Dermis blood vessel endothelial cell (primary cell): ENCODE results near the gene PDLIM7. TPM values are rescaled to one million over a fixed set of nuclear protein-coding genes. Genes with fewer than 3 reads are reported as not detected.

ENCODE experiments used
- DNase-seq: peaks from one replicate; pipeline ENCODE4 v3.0.0; 2010
- total RNA-seq: library from RNA; depleted of rRNA; stranded (reverse); fragments of >200 nt; gene quantifications from 2 replicates; pipeline ENCODE4 v1.2.3, GENCODE V29; 2014

The PDLIM7 gene
- total RNA-seq, 1 donor from 2014 or later = 38.3 TPM

- DNase-seq = no peak
Measured at GRCh38 chr5:177523711-177524538, 26.5 kb upstream of the PDLIM7 start.

- DNase-seq = no peak
Measured at GRCh38 chr5:177520916-177521513, 23.6 kb upstream of the PDLIM7 start.

GRCh38 chr5:177520271-177520670, 22.9 kb upstream of the PDLIM7 start:
- DNase-seq = no peak

DNA sequence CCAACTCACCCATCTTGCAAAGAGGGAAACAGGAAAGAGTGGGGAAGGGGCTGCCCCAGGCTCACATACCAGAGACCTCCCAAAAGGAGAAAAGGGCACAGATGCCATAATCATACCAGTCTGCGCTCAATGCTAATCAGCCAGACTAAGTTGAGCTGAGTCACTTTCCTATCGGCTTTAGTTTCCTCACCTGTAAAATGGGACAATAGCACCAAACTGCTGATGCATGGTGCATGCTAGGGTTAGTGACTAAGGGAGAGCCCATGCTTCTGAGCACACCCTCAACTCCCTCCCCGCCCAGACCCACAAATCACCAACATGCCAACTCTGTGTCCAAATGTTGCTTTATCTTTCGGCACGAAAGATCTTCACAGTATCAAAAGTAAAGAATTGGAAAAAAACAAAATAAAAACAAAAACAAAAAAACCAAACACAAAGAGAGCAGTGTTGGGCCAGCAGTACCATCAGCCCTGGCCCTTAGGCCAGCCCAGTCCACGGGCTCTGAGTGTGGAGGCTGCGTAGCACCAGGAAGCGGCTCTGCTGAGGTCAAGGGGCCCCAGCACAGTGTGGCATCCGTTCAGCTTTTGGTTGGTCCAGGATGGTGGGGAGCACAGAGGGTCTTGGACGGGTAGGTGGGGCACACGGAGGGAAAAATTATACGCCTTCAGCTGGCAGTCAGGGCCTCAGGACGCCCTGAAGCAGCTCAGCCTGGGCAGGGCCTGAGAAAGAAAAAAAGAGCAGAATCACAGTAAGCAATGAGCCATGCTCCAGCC, 22.2 kb upstream of the PDLIM7 start:
- no peak for DNase-seq

GRCh38 chr5:177516601-177517568, 19.5 kb upstream of the PDLIM7 start, which contains the start of gene DDX41:
TSS of gene DDX41 (minus strand) at chr5:177516961. CDS start at chr5:177516945, 16 bp downstream.
- peak; percentile 99 for DNase-seq

GRCh38 chr5:177515580-177515979, 18.2 kb upstream of the PDLIM7 start:
- no peak for DNase-seq

- DNase-seq = no peak
Measured at GRCh38 chr5:177514541-177514940, 17.1 kb upstream of the PDLIM7 start.

DNA sequence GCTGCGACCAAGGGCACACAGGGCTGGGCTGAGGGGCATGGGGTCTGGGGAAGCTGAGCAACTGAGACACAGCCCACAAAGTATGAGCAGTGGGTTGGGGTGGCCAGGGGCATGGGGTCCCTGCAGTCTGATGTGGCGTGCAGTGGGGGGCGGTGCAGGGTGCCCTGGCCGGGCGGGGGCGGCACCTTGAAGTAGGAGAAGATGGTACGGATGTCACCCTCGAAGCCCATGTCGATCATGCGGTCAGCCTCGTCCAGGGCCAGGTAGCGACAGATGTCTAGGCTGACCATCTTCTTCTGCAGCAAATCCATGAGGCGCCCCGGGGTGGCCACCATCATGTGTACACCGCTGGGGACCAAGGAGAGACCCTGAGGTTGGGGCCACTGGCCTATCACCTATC, 16.1 kb upstream of the PDLIM7 start:
- DNase-seq = no peak

- DNase-seq = no peak
Measured at GRCh38 chr5:177512736-177513380, 15.5 kb upstream of the PDLIM7 start.

DNA sequence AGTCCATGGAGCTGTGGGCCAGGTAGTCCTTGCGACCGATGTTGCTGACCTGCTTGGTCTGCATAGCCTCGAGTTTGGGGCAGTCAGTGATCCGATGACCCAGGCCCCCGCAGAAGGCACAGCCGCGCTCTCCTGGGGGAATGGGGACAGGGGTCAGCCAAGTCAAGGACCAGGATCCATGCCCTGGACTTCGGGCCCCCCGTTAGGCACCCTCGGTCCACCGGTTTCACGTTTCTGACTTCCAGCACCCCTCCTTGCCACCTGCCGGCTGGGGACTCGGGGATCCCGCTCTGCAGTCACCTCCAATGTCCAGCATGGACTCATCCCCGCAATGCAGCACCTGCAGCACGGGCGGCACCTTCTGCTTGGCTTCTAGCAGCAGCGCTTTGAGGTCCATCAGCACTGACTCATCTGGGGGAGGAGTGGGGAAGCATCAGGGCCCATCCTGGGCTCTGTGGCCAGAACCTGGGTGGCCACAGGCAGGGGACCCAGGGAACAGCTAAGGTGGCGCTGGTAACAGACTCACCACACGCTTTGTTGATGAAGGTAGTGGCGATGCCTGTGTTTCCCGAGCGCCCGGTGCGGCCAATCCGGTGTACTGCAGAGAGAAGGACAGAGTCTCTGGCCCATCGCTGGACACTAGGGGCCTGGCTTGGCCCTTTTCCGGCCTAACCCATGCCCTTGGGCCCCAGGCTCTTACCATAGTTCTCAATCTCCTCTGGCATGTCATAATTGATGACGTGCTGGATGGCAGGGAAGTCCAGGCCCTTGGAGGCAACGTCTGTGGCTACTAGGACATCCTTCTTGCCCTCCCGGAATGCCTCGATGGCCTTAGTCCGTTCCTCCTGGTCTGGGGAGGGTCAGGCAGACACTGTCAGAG, 14.6 kb upstream of the PDLIM7 start:
- DNase-seq = no peak

DNA sequence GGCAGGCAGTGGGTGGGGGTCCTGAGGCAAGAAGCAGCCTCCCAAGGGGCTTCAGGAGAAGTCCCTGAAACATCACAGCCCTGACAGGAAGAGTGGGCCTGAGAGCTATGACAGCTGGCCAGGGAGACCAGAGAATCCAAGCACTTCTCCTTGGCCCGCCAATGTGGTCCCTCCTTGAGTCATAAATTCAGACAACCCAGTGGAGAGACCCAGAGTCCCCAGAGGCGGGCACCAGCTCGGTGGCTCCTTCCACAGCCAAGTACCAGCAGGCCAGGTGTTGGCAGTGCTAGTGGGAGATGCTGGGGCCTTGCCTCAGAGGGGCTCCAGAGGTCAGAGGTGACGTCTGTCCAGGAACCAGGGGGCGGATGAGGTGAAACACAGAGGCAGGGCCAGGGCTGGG, 13.8 kb upstream of the PDLIM7 start:
- no peak for DNase-seq

GRCh38 chr5:177510567-177511053, 13.2 kb upstream of the PDLIM7 start:
- DNase-seq = no peak

DNA sequence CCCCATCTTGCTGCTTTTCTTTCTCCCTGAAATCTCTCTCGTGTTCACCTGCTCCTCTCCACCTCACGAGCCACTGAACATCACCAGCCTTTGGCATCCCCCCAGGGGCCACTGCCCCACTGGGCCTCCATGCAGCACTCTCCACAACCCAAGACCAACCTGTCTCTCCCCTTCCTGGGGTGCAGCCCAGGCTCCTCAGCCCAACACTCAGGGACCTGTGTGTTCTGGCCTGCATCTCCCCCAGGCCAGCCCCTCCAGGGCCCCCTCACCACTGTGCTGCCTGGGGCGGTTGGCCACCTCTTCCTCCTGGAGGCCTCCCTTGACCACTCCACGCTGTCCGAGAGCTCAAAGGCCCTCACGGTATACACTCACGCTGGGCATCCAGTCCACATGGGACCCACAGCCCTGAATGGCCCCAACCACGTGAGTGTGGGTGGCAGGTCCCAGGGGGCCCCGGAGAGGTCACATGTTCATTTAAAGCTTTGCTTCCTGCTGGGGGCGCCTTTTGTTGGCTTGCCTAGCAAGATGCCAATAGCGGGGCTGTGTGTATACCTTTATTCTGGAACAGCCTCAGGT, 12.7 kb upstream of the PDLIM7 start:
- DNase-seq = no peak

GRCh38 chr5:177509381-177509951, 12.1 kb upstream of the PDLIM7 start, which contains the start of gene DOK3:
TSS of gene DOK3 (minus strand) at chr5:177509826. CDS start at chr5:177509540, 286 bp downstream.
- peak; percentile 43 for DNase-seq

DNA sequence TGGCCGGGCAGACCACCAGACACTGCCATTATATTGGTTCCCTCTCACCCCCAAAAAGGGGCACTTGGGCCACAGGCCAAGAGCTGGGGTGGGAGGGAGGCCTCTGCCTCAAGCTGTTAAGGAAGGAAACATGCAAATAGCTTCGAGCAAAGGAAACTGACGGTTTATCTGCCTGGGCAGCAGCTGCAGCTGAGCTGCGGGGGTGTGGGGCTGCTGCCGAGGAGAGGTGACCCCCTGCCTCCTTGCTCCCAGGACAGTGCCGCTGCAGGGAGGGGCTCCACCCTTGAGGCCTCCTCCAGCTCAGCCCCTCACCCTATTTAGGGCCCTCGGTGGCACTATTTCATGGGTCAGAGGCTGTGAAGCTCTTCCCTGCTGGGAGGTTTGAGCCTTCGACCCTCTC, 11.4 kb upstream of the PDLIM7 start:
- DNase-seq = peak; percentile 58

DNA sequence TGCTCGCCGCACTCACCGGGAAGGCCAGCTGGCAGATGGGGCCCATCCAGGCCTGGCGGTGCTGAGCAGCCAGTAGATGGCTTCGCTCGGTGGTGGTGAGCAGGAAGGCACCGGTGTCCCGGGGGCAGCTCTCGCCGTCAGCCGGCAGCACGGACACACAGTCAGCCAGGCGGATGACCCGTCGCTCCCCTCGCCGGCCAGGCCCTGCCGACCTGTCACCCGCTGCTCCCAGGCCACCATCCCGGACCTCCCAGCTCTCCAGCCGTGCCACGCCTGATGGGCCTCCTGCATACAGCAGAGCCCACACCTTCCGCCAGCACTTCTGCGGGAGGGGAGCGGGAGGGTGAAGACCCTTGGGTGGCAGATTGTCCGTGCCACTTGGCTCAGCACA, 10.8 kb upstream of the PDLIM7 start:
- DNase-seq = no peak

DNA sequence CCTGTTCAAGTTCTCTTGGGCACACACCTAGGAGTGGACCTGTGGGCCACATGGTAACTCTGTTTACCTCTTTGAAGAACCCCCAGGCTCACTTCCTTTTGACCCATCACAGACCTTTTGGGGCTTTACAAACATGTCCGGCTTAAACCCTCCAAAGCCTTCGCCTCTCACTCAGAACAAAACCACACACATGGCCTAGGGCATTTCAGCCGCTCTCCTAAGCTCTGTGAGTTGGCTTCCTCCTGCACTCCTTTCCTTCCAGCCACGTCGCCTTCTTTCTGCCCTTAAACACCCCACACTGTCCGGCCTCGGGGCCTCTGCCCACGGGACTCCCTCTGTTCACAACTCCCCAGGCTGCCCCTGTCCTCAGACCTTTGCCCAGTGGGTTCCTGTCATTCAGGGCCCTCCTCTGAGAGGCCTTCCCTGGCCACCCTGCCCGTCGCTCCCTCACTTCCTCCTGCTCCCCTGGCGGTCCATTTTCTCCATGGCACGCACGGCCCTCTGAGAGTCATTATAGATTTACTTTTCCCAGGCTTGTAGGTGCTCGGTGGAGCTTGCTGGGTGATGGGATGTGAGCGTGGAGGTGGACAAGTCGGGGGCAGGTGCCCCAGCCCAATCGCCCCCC, 10.3 kb upstream of the PDLIM7 start:
- DNase-seq = no peak

DNA sequence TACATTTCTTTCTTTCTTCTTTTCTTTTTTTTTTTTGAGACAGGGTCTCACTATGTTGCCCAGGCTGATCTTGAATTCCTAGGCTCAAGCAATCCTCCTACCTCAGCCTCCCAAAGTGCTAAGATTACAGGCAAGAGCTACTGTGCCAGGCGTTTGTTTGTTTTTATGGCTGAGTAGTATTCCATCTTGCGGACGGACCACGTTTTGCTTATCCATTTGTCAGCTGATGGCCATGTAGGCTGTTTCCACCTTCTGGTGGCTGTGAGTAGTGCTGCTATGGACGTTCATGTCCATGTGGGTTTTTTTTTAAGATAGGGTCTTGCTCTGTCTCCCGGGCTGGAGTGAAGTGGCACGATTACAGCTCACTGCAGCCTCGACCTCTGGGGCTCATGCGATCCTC, 9.8 kb upstream of the PDLIM7 start:
- peak; percentile 62 for DNase-seq

GRCh38 chr5:177505075-177505474, 7.7 kb upstream of the PDLIM7 start:
- no peak for DNase-seq
